ENCODE data around the gene GNG4.

DNA sequence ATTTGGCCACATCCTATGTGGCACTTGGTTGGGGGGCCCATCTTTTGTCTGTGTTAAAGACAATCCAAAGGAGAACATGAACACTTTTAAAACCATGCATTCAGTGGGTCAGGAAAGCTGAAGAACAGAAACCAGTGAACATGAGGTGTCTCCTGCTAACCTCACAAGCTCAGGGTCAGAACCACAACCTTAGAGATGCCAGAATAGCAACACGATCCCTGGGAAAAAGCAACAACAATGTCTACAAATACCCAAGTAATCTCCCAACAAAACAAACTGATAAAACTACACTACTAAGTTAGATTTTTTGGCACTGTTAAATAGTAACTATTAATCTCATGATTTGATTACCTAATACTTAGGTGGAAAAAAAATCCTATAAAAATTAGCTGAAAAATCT is 34.1 kb upstream of the GNG4 start:
- TF ChIP-seq CTCF (IDR thresholded peaks at IDR 0.05 in 2 of 3, conservative IDR thresholded peaks at IDR 0.05 in 1 of 3; ENCODE audit: control insufficient read depth in 2 of 3, extremely low read depth in 1 of 3, insufficient read depth in 1 of 3, low read depth in 3 of 3, low read length in 3 of 3) (no peak), TAF1 (IDR thresholded peaks at IDR 0.05; ENCODE audit: borderline replicate concordance, low read depth, low read length) (no peak), EED (IDR thresholded peaks at IDR 0.05; ENCODE audit: low read depth) (no peak), HDAC2 (IDR thresholded peaks at IDR 0.05) (no peak), RCOR1 (conservative IDR thresholded peaks at IDR 0.05; ENCODE audit: low read depth, low read length) (no peak), ZZZ3 (IDR thresholded peaks at IDR 0.05; ENCODE audit: control insufficient read depth, insufficient read length, low read depth) (no peak), NBN (IDR thresholded peaks at IDR 0.05) (no peak), POLR2A (IDR thresholded peaks at IDR 0.05; ENCODE audit: low read depth, low read length) (no peak), CHD2 (IDR thresholded peaks at IDR 0.05; ENCODE audit: borderline replicate concordance, low read depth, low read length) (no peak), CREM (IDR thresholded peaks at IDR 0.05; ENCODE audit: low read depth) (no peak)
- TF ChIP-seq, protein P1, sequence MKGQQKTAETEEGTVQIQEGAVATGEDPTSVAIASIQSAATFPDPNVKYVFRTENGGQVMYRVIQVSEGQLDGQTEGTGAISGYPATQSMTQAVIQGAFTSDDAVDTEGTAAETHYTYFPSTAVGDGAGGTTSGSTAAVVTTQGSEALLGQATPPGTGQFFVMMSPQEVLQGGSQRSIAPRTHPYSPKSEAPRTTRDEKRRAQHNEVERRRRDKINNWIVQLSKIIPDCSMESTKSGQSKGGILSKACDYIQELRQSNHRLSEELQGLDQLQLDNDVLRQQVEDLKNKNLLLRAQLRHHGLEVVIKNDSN (IDR thresholded peaks at IDR 0.05; ENCODE audit: borderline replicate concordance, extremely low read length, insufficient read depth, low read depth, low read length), result no peak
